Activated B cell treated with CpG ODN at 0.5 μM for 24 hours (primary cell): ENCODE measurements around the gene HS6ST3. TPM values are rescaled to one million over a fixed set of nuclear protein-coding genes. Genes with fewer than 3 reads are reported as not detected.

Experiments
- ATAC-seq: fragments of 200-7000 bp; cut with Tn5 transposase; one replicate; pipeline ENCODE4 v1.10.0; 2021; ENCODE audit warnings: low read depth, mild to moderate bottlenecking, moderate library complexity
- CTCF ChIA-PET: fragments of 350-600 bp; sonication (Branson Sonifier 250); formaldehyde crosslinking; loops from one replicate; lab custom pipeline; 2021; ENCODE audit warnings: antibody characterized with exemption; lab: Charles Lee
- POLR2A ChIA-PET: fragments of 350-600 bp; sonication (Branson Sonifier 250); formaldehyde crosslinking; loops from one replicate; lab custom pipeline; 2021; ENCODE audit warnings: antibody characterized with exemption; lab: Charles Lee
- DNase-seq: peaks from one replicate; pipeline ENCODE4 v3.0.0; 2022
- H3K27ac Mint-ChIP-seq: one replicate; pipeline ENCODE4 v1.8.0; 2020; ENCODE audit warnings: mixed read lengths
- H3K27me3 Mint-ChIP-seq: one replicate; pipeline ENCODE4 v1.8.0; 2021; ENCODE audit warnings: mixed read lengths
- H3K36me3 Mint-ChIP-seq: one replicate; pipeline ENCODE4 v1.8.0; 2021; ENCODE audit warnings: low read depth, mixed read lengths
- H3K4me1 Mint-ChIP-seq: one replicate; pipeline ENCODE4 v1.8.0; 2021; ENCODE audit warnings: mixed read lengths
- H3K4me3 Mint-ChIP-seq: one replicate; pipeline ENCODE4 v1.8.0; 2020; ENCODE audit warnings: mild to moderate bottlenecking, mixed read lengths
- H3K9me3 Mint-ChIP-seq: one replicate; pipeline ENCODE4 v1.8.0; 2020; ENCODE audit warnings: mixed read lengths
- intact Hi-C: fragments of 100-400 bp; cut with micrococcal nuclease; formaldehyde crosslinking; loops from one replicate; pipeline ENCODE4 v1.15.1; 2024
- total RNA-seq: library from RNA; stranded (reverse); gene quantifications from 2 replicates; pipeline ENCODE4 v1.2.3, GENCODE V29; 2022
- TF ChIP-seq, protein P1 (sequence below): fragments of 200-600 bp; IDR thresholded peaks from one replicate; pipeline ENCODE4 v1.8.0; 2022; ENCODE audit warnings: antibody characterized with exemption, mild to moderate bottlenecking

HS6ST3 gene
- total RNA-seq, 1 donor from 2014 or later, result not detected

DNA sequence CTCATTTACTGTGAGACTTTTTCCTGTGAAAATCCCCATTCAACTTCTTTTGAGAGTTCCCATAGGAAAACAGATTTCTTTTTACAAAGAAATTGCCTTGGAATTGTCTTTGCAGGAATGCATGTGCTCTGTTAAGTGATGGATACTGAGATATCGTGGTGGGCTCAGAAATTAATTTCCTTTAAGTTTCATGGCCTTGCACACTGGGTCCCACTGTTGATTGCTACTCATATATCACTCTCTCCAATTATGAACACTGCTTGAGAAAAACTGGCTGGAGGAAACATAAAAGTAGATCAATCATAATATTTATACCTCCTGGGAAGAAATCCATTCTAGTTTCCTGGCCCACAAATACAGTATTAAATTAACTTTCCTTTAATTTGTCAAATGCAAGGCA, 773.1 kb downstream of the HS6ST3 start:
- Mint-ChIP-seq H3K36me3 (no peaks in the 10 kb centered on the region), H3K9me3 (peaks cover 7% of the 10 kb centered on the region), H3K4me1 (no peaks in the 10 kb centered on the region), H3K27ac (no peak overlapping the region), H3K27me3 (no peaks in the 10 kb centered on the region), H3K4me3 (no peak overlapping the region)
- TF ChIP-seq, protein P1, sequence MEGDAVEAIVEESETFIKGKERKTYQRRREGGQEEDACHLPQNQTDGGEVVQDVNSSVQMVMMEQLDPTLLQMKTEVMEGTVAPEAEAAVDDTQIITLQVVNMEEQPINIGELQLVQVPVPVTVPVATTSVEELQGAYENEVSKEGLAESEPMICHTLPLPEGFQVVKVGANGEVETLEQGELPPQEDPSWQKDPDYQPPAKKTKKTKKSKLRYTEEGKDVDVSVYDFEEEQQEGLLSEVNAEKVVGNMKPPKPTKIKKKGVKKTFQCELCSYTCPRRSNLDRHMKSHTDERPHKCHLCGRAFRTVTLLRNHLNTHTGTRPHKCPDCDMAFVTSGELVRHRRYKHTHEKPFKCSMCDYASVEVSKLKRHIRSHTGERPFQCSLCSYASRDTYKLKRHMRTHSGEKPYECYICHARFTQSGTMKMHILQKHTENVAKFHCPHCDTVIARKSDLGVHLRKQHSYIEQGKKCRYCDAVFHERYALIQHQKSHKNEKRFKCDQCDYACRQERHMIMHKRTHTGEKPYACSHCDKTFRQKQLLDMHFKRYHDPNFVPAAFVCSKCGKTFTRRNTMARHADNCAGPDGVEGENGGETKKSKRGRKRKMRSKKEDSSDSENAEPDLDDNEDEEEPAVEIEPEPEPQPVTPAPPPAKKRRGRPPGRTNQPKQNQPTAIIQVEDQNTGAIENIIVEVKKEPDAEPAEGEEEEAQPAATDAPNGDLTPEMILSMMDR, result no peak
- CTCF ChIA-PET, result no interaction called here
- no peak for ATAC-seq
- DNase-seq, result no peak
- POLR2A ChIA-PET, result no interaction called here
- intact Hi-C loops, result no loop called here

DNA sequence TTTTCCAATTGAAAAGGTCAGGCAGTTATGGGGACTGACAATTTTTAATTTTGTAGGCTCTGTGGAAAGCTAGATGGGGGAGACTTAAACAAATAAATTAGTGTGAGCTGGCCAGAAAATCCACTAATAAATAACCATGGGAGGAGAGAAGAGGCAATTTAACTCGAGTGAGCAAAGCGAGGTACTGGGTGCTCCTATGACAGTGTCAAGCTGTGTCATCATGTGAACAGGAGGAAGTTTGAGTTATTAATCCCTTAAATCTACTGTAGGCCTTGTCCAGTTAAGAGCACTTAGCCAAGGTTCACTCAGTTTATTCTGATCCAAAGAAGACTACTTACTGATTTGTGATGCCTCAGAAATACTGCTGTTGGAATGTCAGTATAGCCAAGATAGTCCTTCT, 781.6 kb downstream of the HS6ST3 start:
- POLR2A ChIA-PET, result no interaction called here
- no peaks in the 10 kb centered on the region for H3K4me1 Mint-ChIP-seq
- intact Hi-C loops, result no loop called here
- H3K27ac Mint-ChIP-seq, result no peak overlapping the region
- ATAC-seq (no peak), DNase-seq (no peak)
- H3K4me3 Mint-ChIP-seq, result no peak overlapping the region
- no peaks in the 10 kb centered on the region for H3K36me3 Mint-ChIP-seq
- CTCF ChIA-PET, result no interaction called here
- TF ChIP-seq, protein P1, result no peak
- no peaks in the 10 kb centered on the region for H3K27me3 Mint-ChIP-seq
- H3K9me3 Mint-ChIP-seq, result no peaks in the 10 kb centered on the region

DNA sequence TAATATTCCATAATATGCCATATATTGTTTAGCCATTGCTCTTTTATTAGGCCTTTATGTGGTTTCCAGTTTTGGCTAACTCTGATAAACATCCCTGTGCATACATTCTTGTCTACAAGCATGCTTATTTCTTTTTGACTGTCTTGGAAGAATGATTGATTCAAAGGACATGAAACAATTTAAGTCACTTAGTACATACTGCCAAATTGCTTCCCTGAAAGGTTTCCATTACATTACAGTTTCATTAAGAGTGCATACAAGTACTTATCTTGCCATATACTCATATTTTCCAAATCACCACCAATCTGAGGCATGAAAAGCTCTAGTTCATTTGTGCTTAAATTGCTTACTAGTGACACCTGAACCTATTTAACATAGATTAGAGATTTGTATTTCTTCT, 790.5 kb downstream of the HS6ST3 start:
- POLR2A ChIA-PET, result no interaction called here

More for the DNA sequence above, 790.5 kb downstream of the HS6ST3 start:
- Mint-ChIP-seq H3K9me3 (peaks cover 3% of the 10 kb centered on the region), H3K4me1 (no peaks in the 10 kb centered on the region), H3K4me3 (no peak overlapping the region), H3K36me3 (no peaks in the 10 kb centered on the region), H3K27ac (no peak overlapping the region), H3K27me3 (no peaks in the 10 kb centered on the region)
- ATAC-seq (no peak), DNase-seq (no peak)
- TF ChIP-seq, protein P1, result no peak
- intact Hi-C loops, result no loop called here
- CTCF ChIA-PET, result no interaction called here

Other genes with a start within 250 kb of the HS6ST3 start
- gene UGGT2, start 36.7 kb upstream of the HS6ST3 start, total RNA-seq, result 4.9 and 6.5 TPM in 2 replicates